ENCODE results near the gene RSPO1.

DNA sequence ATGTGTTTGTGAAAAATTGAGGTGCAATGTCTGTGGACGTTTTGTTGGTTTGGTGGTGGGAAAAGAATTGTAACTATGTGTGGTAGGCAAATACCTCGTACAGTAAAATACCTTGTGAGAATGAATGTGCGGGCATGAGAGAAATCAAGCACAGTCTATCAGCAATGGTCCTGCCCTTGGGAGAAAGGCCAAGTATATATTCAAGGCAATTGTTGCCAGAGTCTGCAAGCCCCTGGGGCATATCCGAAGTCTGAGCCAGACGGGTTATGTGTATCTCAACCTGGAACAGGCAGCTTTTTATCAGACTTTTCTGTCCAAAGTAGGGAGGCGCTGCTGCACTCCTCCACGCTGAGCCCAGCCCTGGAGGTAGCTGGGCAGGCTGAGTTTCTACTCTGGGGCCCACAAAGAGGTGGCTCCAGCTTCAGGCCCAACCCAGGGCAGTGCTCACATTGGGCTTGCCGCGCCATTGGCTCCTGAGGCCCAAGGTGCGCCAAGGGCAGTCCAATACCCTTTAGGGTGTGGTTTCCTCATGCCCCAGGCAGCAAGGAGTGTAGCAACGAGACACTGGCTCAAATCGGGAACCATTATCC lies 29.5 kb downstream of the RSPO1 start:
- TF ChIP-seq CTCF (IDR thresholded peaks at IDR 0.05) (no peak), POLR2A (IDR thresholded peaks at IDR 0.05) (no peak)

Measured in testis (tissue), 2 donors.